ENCODE results near the gene PSMB1.
"Not testable (repeated sequence)": the region's sequence is repeated elsewhere in the genome, so short reads cannot be mapped to it uniquely, and the experiment has no call there.

Gene PSMB1

GRCh38 chr6:170502733-170503413 lies 50.2 kb downstream of the PSMB1 start:
- DNase-seq (ENCODE audit: low read depth): not testable (repeated sequence)

DNA sequence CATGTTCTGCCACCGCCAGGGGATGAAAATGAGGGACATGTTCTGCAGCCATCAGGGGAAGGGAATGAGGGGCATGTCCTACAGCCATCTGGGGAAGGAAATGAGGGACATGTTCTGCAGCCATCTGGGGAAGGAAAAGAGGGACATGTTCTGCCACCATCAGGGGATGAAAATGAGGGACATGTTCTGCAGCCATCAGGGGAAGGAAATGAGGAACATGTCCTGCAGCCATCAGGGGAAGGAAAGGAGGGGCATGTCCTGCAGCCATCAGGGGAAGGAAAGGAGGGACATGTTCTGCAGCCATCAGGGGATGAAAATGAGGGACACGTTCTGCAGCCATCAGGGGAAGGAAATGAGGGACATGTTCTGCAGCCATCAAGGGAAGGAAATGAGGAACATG lies 50.8 kb downstream of the PSMB1 start:
- DNase-seq (ENCODE audit: low read depth): not testable (repeated sequence)

DNA sequence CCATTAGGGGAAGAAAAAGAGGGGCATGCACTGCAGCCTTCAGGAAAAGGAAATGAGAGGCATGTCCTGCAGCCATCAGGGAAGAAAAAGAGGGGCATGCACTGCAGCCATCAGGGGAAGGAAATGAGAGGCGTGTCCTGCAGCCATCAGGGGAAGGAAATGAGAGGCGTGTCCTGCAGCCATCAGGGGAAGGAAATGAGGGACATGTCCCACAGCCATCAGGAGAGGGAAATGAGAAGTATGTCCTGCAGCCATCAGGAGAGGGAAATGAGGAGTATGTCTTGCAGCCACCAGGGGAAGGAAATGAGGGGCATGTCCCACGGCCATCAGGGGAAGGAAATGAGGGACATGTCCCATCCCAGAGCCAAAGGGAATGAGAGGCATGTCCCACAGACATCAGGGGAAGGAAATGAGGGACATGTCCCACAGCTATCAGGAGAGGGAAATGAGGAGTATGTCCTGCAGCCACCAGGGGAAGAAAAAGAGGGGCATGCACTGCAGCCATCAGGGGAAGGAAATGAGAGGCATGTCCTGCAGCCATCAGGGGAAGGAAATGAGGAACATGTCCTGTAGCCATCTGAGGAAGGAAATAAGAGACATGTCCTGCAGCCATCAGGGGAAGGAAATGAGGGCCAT lies 52.0 kb downstream of the PSMB1 start:
- DNase-seq (ENCODE audit: low read depth): no peak

DNA sequence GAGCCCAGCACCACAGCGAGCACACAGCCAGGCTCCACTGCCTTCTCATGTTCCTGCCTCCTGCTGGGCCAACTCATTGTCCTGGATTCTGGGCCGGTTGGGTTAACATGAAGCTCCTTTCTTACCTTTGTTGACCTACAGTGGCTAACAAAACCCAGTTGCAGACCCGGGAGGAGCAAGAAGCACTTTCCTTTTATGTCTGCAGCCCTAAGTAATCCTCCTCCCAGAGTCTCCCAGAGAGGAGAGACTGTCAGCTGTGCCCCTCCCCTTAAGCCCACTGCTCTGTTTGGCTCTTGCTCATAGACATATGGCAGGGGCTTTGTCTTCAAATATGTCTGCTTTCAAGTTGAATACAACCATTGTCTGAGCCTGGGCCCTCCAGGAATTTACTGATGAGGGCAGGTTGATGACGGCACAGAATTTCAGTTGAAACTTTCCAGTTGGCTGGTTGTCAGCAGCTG lies 55.2 kb downstream of the PSMB1 start:
- DNase-seq (ENCODE audit: low read depth): no peak

DNA sequence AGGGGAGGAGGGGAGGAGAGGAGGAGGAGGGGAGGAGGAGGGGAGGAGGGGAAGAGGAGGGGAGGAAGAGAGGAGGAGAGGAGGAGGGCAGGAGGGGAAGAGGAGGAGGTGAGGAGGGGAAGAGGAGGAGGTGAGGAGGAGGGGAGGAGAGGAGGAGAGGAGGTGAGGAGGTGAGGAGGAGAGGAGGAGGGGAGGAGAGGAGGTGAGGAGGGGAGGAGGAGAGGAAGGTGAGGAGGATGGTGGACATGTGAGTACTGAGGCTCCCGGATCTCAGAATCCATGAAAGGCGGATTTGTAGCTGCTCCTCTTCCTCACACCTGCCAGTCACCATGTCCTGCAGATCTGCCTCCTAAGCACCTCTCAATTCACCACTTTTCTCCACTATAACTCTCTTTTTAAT lies 59.8 kb downstream of the PSMB1 start:
- DNase-seq (ENCODE audit: low read depth): no peak

- DNase-seq (ENCODE audit: low read depth): no peak
Observed at GRCh38 chr6:170490259-170490658, 62.8 kb downstream of the PSMB1 start.

- no peak for DNase-seq (ENCODE audit: low read depth)
Observed at GRCh38 chr6:170489836-170490235, 63.3 kb downstream of the PSMB1 start.

GRCh38 chr6:170487707-170488329 lies 65.3 kb downstream of the PSMB1 start:
- DNase-seq (ENCODE audit: low read depth): no peak

DNA sequence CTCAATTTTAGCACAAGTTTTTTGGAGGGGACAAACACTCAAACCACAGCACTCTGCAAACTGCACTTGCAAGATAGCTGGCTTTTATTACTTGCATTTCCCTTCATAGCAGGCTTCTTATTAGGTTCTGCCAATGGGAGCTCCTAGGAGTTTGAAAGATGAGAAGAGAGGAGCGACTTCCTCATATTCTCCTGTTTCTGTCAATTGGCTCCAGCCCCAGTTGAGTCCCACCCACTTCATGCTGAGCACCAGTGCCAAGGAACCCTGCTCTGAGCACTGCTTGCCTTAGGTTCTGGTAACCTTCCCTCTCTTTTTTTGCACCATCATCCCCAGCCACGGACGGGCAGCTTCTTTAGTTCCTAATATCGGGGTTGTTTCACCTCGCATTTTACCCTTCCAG lies 67.9 kb downstream of the PSMB1 start:
- no peak for DNase-seq (ENCODE audit: low read depth)

Data from activated T-cell treated with anti-CD3 and anti-CD28 coated beads for 1 hour (primary cell).